ENCODE measurements around the gene ACTR5.

DNA sequence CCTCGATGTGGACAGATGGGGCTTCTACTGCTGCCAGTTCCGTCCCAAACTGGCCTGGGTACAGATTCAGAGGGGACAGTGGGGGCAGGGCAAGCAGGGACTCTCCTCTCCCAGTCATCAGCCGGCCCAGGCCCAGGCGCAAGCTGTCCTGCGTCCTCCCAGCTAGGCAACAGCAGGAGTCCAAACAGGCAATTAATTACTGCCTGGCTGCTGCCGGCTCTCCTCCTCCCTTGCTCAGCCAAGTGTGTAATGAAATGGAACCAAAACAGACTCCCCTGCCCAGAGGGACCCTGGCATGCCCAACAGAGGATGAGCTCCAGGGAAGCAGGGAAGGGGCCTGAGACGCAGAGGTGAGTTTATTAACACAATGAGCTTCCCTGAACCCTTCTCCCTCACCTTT is 41.8 kb upstream of the ACTR5 start:
- TF ChIP-seq POLR2AphosphoS5 (IDR thresholded peaks at IDR 0.05; ENCODE audit: borderline replicate concordance, low read depth, low read length), result no peak
- no peak for TF ChIP-seq EZH2 (IDR thresholded peaks at IDR 0.05)
- no peak for TF ChIP-seq FOXP2 (optimal IDR thresholded peaks at IDR 0.05; ENCODE audit: control extremely low read depth, extremely low read length, insufficient read depth)
